Caco-2 (cell line): Measurements from ENCODE around the gene ADIG. TPM values are rescaled to one million over a fixed set of nuclear protein-coding genes. Genes with fewer than 3 reads are reported as not detected.

Experiments
- BruUV-seq: library from RNA; stranded (reverse); fragments of 400-500 nt; replicated peaks from 2 replicates; lab custom pipeline; 2021; lab: Mats Ljungman, UMichigan
- CTCF ChIA-PET: fragments of 300-600 bp; sonication (Branson Sonifier 250); formaldehyde crosslinking; loops from one replicate; lab custom pipeline; 2022; ENCODE audit warnings: antibody characterized with exemption; lab: Charles Lee
- POLR2A ChIA-PET: fragments of 300-600 bp; sonication (Branson Sonifier 250); formaldehyde crosslinking; loops from one replicate; lab custom pipeline; 2022; ENCODE audit warnings: antibody characterized with exemption; lab: Charles Lee
- DNase-seq, 2 experiments: peaks; one replicate each; pipeline versions ENCODE4 v3.0.0 to v3.0.0-alpha.2; 2020 to 2022
- H3K27me3 ChIP-seq: replicated peaks from 2 replicates; pipeline ENCODE4 v1.6.0; 2011; ENCODE audit warnings: low read length; ENCODE audit not compliant: control insufficient read depth, insufficient read depth
- H3K36me3 ChIP-seq: 2 replicates; pipeline ENCODE4 v1.5.1; 2011; ENCODE audit warnings: low read length; ENCODE audit not compliant: control insufficient read depth, insufficient read depth
- H3K4me1 ChIP-seq: fragments of 250-450 bp; sonication (Bioruptor Pico); 2 replicates; pipeline ENCODE4 v1.5.1; 2020; ENCODE audit warnings: mild to moderate bottlenecking
- H3K4me3 ChIP-seq: 2 replicates; pipeline ENCODE4 v1.5.1; 2011; ENCODE audit warnings: low read depth, mild to moderate bottlenecking, control low read depth, low read length
- H3K9me3 ChIP-seq: fragments of 250-450 bp; sonication (Bioruptor Pico); 2 replicates; pipeline ENCODE4 v1.5.1; 2020; ENCODE audit warnings: mild to moderate bottlenecking, moderate library complexity
- H3K27ac Mint-ChIP-seq: one replicate; pipeline ENCODE4 v1.8.0; 2022; ENCODE audit warnings: mixed read lengths; ENCODE audit not compliant: unreplicated experiment
- H3K27me3 Mint-ChIP-seq: one replicate; pipeline ENCODE4 v1.8.0; 2022; ENCODE audit warnings: mixed read lengths; ENCODE audit not compliant: insufficient read depth, unreplicated experiment
- H3K36me3 Mint-ChIP-seq: one replicate; pipeline ENCODE4 v1.8.0; 2022; ENCODE audit warnings: mild to moderate bottlenecking, mixed read lengths; ENCODE audit not compliant: insufficient read depth, unreplicated experiment
- H3K4me1 Mint-ChIP-seq: one replicate; pipeline ENCODE4 v1.8.0; 2022; ENCODE audit warnings: low read depth, mixed read lengths; ENCODE audit not compliant: unreplicated experiment
- H3K4me3 Mint-ChIP-seq: one replicate; pipeline ENCODE4 v1.8.0; 2022; ENCODE audit warnings: mild to moderate bottlenecking, moderate library complexity, mixed read lengths; ENCODE audit not compliant: unreplicated experiment
- H3K9me3 Mint-ChIP-seq: one replicate; pipeline ENCODE4 v1.8.0; 2022; ENCODE audit warnings: mixed read lengths; ENCODE audit not compliant: unreplicated experiment
- CTCF ChIP-seq, 2 experiments: fragments of 200-600 bp in 1 of 2; IDR thresholded peaks; 1 replicate in 1 of 2; 2 replicates in 1 of 2; pipeline versions ENCODE4 v1.5.1 to v1.8.0; 2011 to 2022; ENCODE audit warnings: antibody characterized with exemption in 1 of 2, control low read depth in 1 of 2, inconsistent platforms in 1 of 2, low read depth in 1 of 2, low read length in 1 of 2, mild to moderate bottlenecking in 1 of 2, moderate library complexity in 1 of 2; ENCODE audit not compliant: insufficient read depth in 1 of 2, severe bottlenecking in 1 of 2, unreplicated experiment in 1 of 2
- intact Hi-C: fragments of 100-400 bp; cut with micrococcal nuclease; formaldehyde crosslinking; loops from one replicate; pipeline ENCODE4 v1.10.0; 2022; ENCODE audit not compliant: unreplicated experiment
- total RNA-seq: library from RNA; stranded (reverse); gene quantifications from 2 replicates; pipeline ENCODE4 v1.2.3, GENCODE V29; 2022

The ADIG gene
- total RNA-seq, 1 experiment from 2014 or later = not detected

- no peaks in the 10 kb centered on the region for H3K4me1 ChIP-seq
- H3K4me3 ChIP-seq = no peak overlapping the region
- no peak for TF ChIP-seq CTCF (IDR thresholded peaks at IDR 0.05; ENCODE audit: insufficient read depth in 1 of 2, low read depth in 1 of 2, low read length in 1 of 2, severe bottlenecking in 1 of 2, unreplicated experiment in 1 of 2)
- H3K36me3 Mint-ChIP-seq = no peaks in the 10 kb centered on the region
- peaks cover 6% of the 10 kb centered on the region for H3K4me1 Mint-ChIP-seq
- no peak overlapping the region for H3K27ac Mint-ChIP-seq
- no TSS peak for BruUV-seq
- no peaks in the 10 kb centered on the region for H3K27me3 ChIP-seq
- H3K9me3 Mint-ChIP-seq = no peaks in the 10 kb centered on the region
- H3K4me3 Mint-ChIP-seq = no peak overlapping the region
- no peak for DNase-seq
- ChIA-PET CTCF (no interaction called here), POLR2A (interaction anchor here (0.5 kb wide), 1 partner anchor 200 kb away, joined by 5 read pairs; no protein-coding TSS in a partner anchor)
- H3K9me3 ChIP-seq = no peaks in the 10 kb centered on the region
- no peaks in the 10 kb centered on the region for H3K36me3 ChIP-seq
- intact Hi-C loops = no loop called here
- H3K27me3 Mint-ChIP-seq = peaks cover 3% of the 10 kb centered on the region
These were observed 28.8 kb downstream of the ADIG start for GRCh38 chr20:38609815-38610214.

- no peak overlapping the region for H3K4me3 Mint-ChIP-seq
These were observed 29.5 kb downstream of the ADIG start for GRCh38 chr20:38610521-38610920.

GRCh38 chr20:38612751-38613515, 31.9 kb downstream of the ADIG start:
- Histone ChIP-seq H3K9me3 (no peaks in the 10 kb centered on the region), H3K36me3 (no peaks in the 10 kb centered on the region), H3K4me1 (peaks cover 5% of the 10 kb centered on the region; the same call in 1 of the 2 replicates), H3K4me3 (no peak overlapping the region), H3K27me3 (no peaks in the 10 kb centered on the region)
- Mint-ChIP-seq H3K36me3 (no peaks in the 10 kb centered on the region), H3K27me3 (peaks cover 7% of the 10 kb centered on the region), H3K27ac (no peak overlapping the region), H3K4me1 (peaks cover 6% of the 10 kb centered on the region), H3K4me3 (no peak overlapping the region), H3K9me3 (no peaks in the 10 kb centered on the region)
- POLR2A ChIA-PET = no interaction called here
- no peak for DNase-seq
- BruUV-seq = no TSS peak
- intact Hi-C loops = loop anchor here (1.0 kb wide), 1 partner anchor 12 kb away; the partner anchor contains the start of gene ARHGAP40
- CTCF ChIA-PET = no interaction called here
- no peak for TF ChIP-seq CTCF (IDR thresholded peaks at IDR 0.05; ENCODE audit: insufficient read depth in 1 of 2, low read depth in 1 of 2, low read length in 1 of 2, severe bottlenecking in 1 of 2, unreplicated experiment in 1 of 2)

More at GRCh38 chr20:38610521-38610920, 29.5 kb downstream of the ADIG start:
- intact Hi-C loops = no loop called here
- H3K9me3 Mint-ChIP-seq = no peaks in the 10 kb centered on the region
- TF ChIP-seq CTCF (IDR thresholded peaks at IDR 0.05; ENCODE audit: insufficient read depth in 1 of 2, low read depth in 1 of 2, low read length in 1 of 2, severe bottlenecking in 1 of 2, unreplicated experiment in 1 of 2) = no peak
- no peaks in the 10 kb centered on the region for H3K36me3 ChIP-seq
- ChIA-PET CTCF (interaction anchor here (0.6 kb wide), 1 partner anchor 48 kb away, joined by 4 read pairs; no protein-coding TSS in a partner anchor), POLR2A (no interaction called here)
- BruUV-seq = no TSS peak
- no peak overlapping the region for H3K4me3 ChIP-seq
- no peaks in the 10 kb centered on the region for H3K4me1 ChIP-seq
- H3K36me3 Mint-ChIP-seq = no peaks in the 10 kb centered on the region
- H3K27ac Mint-ChIP-seq = no peak overlapping the region
- no peak for DNase-seq
- no peaks in the 10 kb centered on the region for H3K9me3 ChIP-seq
- H3K27me3 ChIP-seq = no peaks in the 10 kb centered on the region
- H3K27me3 Mint-ChIP-seq = peaks cover 3% of the 10 kb centered on the region
- H3K4me1 Mint-ChIP-seq = peaks cover 6% of the 10 kb centered on the region
